HG02610 (cell line): ENCODE results near the gene EXOC8.

Experiments used
- ATAC-seq: cut with Tn5 transposase; IDR thresholded peaks from one replicate; pipeline ENCODE4 v1.9.1; 2021; ENCODE audit warnings: mild to moderate bottlenecking, moderate library complexity; ENCODE audit not compliant: unreplicated experiment

The EXOC8 gene

GRCh38 chr1:231337472-231338269 lies at the start of gene EXOC8:
Gene EXOC8, minus strand, starts transcription at chr1:231337852. Its CDS starts 107 bp downstream, at chr1:231337745.
- ATAC-seq, result peak; percentile 72

- ATAC-seq, result no peak
These were observed 48.8 kb upstream of the EXOC8 start for GRCh38 chr1:231386466-231386865.

- no peak for ATAC-seq
These were observed 47.7 kb upstream of the EXOC8 start for GRCh38 chr1:231385416-231385748.

- ATAC-seq, result no peak
These were observed 47.2 kb upstream of the EXOC8 start for GRCh38 chr1:231384696-231385415.

DNA sequence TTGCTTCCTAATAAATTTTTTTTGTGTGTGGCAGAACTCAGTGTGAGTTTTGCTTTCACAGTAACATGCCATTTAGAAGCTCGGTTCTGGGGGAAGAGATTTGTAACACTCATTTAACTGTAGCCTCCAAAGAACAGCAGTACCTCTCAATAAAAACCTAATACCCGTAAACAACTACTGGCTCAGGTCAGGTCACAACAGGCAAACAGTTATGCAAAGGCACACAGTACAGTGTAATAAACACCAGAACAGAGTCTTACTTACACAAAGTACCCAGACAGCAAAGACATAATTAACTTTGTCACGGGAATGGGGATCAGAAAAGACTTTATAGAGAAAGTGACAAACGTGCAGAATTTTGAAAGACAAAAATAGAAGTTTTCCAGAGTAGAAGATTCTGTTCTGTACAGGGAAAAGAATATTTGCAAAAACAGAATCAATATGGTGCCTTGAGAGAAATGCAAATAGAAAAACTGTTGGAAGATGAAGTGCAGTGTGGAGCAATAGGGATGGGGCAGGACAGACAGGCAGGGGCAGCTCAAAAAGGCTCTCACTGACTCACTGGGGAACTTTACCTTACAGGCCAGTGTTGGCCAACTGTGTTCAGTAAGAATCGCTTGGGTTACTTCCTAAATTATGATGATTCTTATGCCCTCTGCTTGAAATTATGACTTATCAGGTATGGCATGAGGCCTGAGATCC lies 45.7 kb upstream of the EXOC8 start:
- ATAC-seq, result no peak

GRCh38 chr1:231382426-231382825 lies 44.8 kb upstream of the EXOC8 start:
- no peak for ATAC-seq

GRCh38 chr1:231381729-231382128 lies 44.1 kb upstream of the EXOC8 start:
- ATAC-seq, result no peak

- ATAC-seq, result peak; percentile 70
These were observed 39.4 kb upstream of the EXOC8 start for GRCh38 chr1:231376875-231377549.

DNA sequence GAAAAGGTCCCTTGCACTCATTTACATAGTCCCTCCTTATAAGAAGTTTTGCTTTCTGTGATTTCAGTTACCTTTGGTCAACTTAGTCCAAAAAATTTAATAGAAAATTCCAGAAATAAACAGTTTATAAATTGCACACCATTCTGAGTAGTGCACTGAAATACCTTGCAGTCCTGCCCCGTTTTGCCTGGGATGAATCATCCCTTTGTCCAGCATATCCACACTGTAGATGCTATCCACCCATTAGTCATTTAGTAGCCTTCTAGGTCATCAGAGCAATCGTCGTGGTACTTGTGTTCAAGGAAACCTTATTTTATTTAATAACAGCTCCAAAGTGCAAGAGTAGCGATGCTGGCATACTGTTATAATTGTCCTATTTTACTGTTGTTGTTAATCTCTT lies 38.4 kb upstream of the EXOC8 start:
- ATAC-seq, result no peak

GRCh38 chr1:231374394-231374793 lies 36.7 kb upstream of the EXOC8 start:
- ATAC-seq, result no peak

GRCh38 chr1:231372501-231372900 lies 34.8 kb upstream of the EXOC8 start:
- no peak for ATAC-seq

- no peak for ATAC-seq
These were observed 31.6 kb upstream of the EXOC8 start for GRCh38 chr1:231369282-231369681.

DNA sequence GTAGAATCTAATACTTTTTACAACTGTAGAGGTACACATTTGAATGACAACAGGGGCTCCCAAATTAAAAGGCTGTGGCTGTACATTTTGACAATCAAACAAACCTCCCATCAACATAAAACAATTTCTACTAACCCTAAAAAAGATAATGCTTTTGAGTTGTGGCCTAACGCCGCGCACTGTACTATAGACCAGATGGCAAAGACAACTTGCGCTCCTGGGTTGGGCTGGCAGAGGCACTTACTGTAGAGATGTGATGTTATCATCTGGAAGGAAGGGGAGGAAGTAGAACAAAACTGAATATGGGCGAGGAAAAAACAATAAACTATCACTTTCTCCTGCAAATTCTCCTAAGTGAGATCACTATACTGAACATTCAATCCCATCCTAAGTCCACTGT lies 26.5 kb upstream of the EXOC8 start:
- ATAC-seq, result no peak

GRCh38 chr1:231363624-231364023 lies 26.0 kb upstream of the EXOC8 start:
- no peak for ATAC-seq

DNA sequence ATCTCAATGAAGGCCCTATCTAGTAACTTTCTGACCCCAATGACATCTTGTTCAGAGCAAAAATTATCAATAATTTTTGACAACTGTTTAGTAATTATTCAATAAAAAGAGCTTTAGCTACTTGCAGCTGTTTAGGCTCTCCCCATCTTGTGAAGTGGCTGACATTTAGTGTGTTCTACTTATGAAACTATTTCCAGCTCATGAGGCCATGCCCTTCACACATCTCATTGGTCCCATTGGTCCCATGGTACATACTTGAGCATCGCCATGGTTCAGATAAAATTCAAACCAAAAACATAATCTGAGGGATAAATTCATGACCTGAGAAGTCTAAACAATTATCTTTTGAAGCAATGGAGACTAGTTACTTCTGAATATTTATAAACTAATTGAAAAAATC lies 24.7 kb upstream of the EXOC8 start:
- ATAC-seq, result no peak

DNA sequence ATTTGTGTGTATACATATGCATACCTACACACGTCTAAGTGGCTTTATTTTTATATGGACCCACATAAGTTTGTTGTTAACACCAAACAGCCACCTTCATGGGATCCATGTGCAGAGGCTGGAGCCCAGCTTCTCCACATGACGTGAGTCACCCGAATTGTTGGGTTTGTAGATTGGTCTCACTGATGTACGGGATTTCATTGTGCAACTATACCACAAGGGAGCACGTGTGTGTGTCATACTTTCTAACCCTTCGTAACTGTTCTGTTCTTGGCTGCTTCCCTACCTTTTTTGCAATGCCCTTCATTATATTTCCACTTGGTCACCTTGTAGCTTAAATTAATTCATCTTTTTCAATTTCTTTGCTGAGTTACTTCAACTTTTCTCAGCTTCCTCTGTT lies 21.5 kb upstream of the EXOC8 start:
- ATAC-seq, result no peak

GRCh38 chr1:231357831-231358354 lies 20.2 kb upstream of the EXOC8 start:
- ATAC-seq, result peak; percentile 65

DNA sequence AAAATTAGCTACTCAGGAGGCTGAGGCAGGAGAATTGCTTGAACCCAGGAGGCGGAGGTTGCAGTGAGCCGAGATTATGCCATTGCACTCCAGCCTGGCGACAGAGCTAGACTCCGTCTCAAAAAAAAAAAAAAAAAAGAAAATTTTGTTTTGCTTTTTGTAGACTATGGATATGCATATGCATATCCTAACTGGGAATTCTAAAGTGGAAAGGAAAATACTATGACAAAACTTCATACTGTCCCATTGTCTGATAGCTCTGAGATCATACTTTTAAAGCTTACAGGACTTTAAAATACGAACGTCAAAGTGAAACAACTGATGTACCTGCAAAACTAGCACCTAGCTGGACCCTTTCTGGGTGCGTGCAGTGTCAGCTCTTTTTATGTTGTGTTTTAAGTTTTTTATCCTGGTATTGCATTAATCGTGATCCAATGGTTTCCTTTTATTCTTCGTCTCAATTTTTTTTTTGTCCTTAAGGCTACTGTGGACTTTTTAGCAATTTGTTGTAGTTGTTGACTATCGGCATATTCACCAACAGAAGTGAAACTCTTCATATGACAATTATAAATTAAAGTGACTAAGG lies 19.6 kb upstream of the EXOC8 start:
- no peak for ATAC-seq

GRCh38 chr1:231355171-231355570 lies 17.5 kb upstream of the EXOC8 start:
- ATAC-seq, result no peak

GRCh38 chr1:231354330-231355020 lies 16.8 kb upstream of the EXOC8 start:
- no peak for ATAC-seq
